Tibial artery (tissue), 4 donors: Measurements from ENCODE around the gene GALNT7.

Experiments
- DNase-seq, 2 donors: peaks; one replicate each; pipeline ENCODE4 v3.0.0-alpha.2; 2019
- H3K27ac ChIP-seq, 2 donors: fragments of 200-600 bp; sonication (generic) in 1 of 2; 1 replicate in 1 of 2; 2 replicates in 1 of 2; pipeline ENCODE4 v1.5.1; 2018 to 2019; ENCODE audit warnings: mild to moderate bottlenecking in 1 of 2
- H3K27me3 ChIP-seq, 2 donors: fragments of 200-600 bp; sonication (generic) in 1 of 2; one replicate each; pipeline versions ENCODE4 v1.5.1 to v1.6.0; 2016 to 2019
- H3K36me3 ChIP-seq, 3 donors: fragments of 200-600 bp; sonication (generic) in 2 of 3; one replicate each; pipeline ENCODE4 v1.5.1; 2016 to 2019; ENCODE audit warnings: mild to moderate bottlenecking in 2 of 3
- H3K4me1 ChIP-seq, 4 donors: fragments of 200-600 bp; sonication (generic) in 2 of 4; 1 replicate in 3 of 4; 2 replicates in 1 of 4; pipeline ENCODE4 v1.5.1; 2016 to 2019
- H3K4me3 ChIP-seq, 2 donors: fragments of 200-600 bp; sonication (generic) in 1 of 2; 1 replicate in 1 of 2; 2 replicates in 1 of 2; pipeline ENCODE4 v1.5.1; 2018 to 2019; ENCODE audit warnings: mild to moderate bottlenecking in 2 of 2
- H3K9me3 ChIP-seq, 3 donors: fragments of 200-600 bp; sonication (generic) in 1 of 3; one replicate each; pipeline ENCODE4 v1.5.1; 2016 to 2019
- CTCF ChIP-seq, 2 experiments: fragments of 200-600 bp in 1 of 2; fragments of 450-650 bp in 1 of 2; IDR thresholded peaks; one replicate each; pipeline ENCODE4 v1.5.1; 2017 to 2019; ENCODE audit warnings: antibody characterized with exemption in 2 of 2, mild to moderate bottlenecking in 1 of 2, moderate library complexity in 1 of 2
- intact Hi-C: fragments of 100-400 bp; cut with DNase I; formaldehyde crosslinking; loops from one replicate; pipeline ENCODE4 v1.15.0; 2023; ENCODE audit warnings: low total_unique reads

The GALNT7 gene

GRCh38 chr4:173189117-173189693, 20.6 kb downstream of the GALNT7 start:
- DNase-seq = no peak
- Histone ChIP-seq H3K4me1 (peaks cover 0 to 37% (median 10%) of the 10 kb centered on the region in 4 donors), H3K36me3 (no peaks in the 10 kb centered on the region), H3K4me3 (no peak overlapping the region), H3K27me3 (no peaks in the 10 kb centered on the region), H3K27ac (no peak overlapping the region), H3K9me3 (no peaks in the 10 kb centered on the region)
- TF ChIP-seq CTCF (IDR thresholded peaks at IDR 0.05) = no peak
- intact Hi-C loops = no loop called here

DNA sequence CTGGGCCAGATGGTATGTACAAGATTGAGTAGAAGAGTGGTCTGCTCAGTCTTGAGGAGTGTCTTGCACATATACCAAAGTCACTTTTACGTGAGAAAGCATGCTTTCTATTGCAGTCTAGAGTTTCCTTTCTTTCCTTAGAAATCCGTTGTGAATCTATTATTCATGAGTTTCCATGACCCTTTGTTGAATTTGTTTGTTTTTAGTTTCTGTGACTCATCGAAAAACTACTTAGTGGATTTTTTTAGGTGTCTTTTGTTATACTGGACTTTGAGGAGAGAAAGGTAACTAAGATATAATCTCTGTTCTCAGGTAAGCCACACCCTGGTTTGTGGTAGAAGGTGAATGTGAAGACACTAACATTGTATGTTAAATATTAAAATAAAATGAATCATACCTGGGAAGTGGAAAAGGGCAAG, 23.0 kb downstream of the GALNT7 start:
- H3K4me3 ChIP-seq = no peak overlapping the region
- H3K27me3 ChIP-seq = no peaks in the 10 kb centered on the region
- no peaks in the 10 kb centered on the region for H3K9me3 ChIP-seq
- no peaks in the 10 kb centered on the region for H3K36me3 ChIP-seq
- H3K27ac ChIP-seq = no peak overlapping the region
- peaks cover 0 to 34% (median 3%) of the 10 kb centered on the region in 4 donors for H3K4me1 ChIP-seq
- TF ChIP-seq CTCF (IDR thresholded peaks at IDR 0.05) = no peak
- intact Hi-C loops = no loop called here
- DNase-seq = no peak

GRCh38 chr4:173192375-173193162, 24.0 kb downstream of the GALNT7 start:
- Histone ChIP-seq H3K27ac (no peak overlapping the region), H3K36me3 (no peaks in the 10 kb centered on the region), H3K9me3 (no peaks in the 10 kb centered on the region), H3K4me1 (peaks cover 0 to 27% (median 2%) of the 10 kb centered on the region in 4 donors), H3K27me3 (no peaks in the 10 kb centered on the region), H3K4me3 (no peak overlapping the region)
- intact Hi-C loops = no loop called here
- no peak for DNase-seq
- no peak for TF ChIP-seq CTCF (IDR thresholded peaks at IDR 0.05)

- intact Hi-C loops = no loop called here
- Histone ChIP-seq H3K27me3 (no peaks in the 10 kb centered on the region), H3K9me3 (no peaks in the 10 kb centered on the region), H3K36me3 (no peaks in the 10 kb centered on the region), H3K27ac (no peak overlapping the region), H3K4me3 (no peak overlapping the region), H3K4me1 (peaks cover 0 to 24% (median 2%) of the 10 kb centered on the region in 4 donors)
- DNase-seq = no peak
- no peak for TF ChIP-seq CTCF (IDR thresholded peaks at IDR 0.05)
Observed at GRCh38 chr4:173194157-173194556, 25.5 kb downstream of the GALNT7 start.

DNA sequence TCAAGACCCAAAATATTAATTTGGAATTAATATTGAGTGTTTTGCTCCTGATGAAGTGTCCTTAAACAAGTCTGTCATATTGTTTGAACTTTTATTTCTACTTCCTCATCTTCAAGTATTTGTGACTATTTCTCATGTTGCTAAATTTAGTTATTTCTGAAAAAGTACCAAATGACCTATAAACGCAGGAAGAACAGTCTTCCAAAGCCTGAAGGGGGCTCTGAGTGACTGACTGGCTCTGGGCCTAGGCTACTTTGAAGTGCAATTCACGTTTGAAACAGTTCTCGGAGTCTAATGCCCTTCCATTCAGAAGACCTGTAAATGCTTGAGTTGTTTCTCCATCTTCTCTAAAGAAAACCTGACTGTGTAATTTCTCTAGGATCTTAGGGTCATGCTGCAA, 26.5 kb downstream of the GALNT7 start:
- H3K9me3 ChIP-seq = no peaks in the 10 kb centered on the region

More for the DNA sequence above, 26.5 kb downstream of the GALNT7 start:
- no peak overlapping the region for H3K27ac ChIP-seq
- H3K27me3 ChIP-seq = no peaks in the 10 kb centered on the region
- no peaks in the 10 kb centered on the region for H3K36me3 ChIP-seq
- no peak for DNase-seq
- peaks cover 0 to 24% (median 2%) of the 10 kb centered on the region in 4 donors for H3K4me1 ChIP-seq
- no peak for TF ChIP-seq CTCF (IDR thresholded peaks at IDR 0.05)
- H3K4me3 ChIP-seq = no peak overlapping the region
- intact Hi-C loops = no loop called here
